Measurements from ENCODE around the gene HDAC10. TPM values are rescaled to one million over a fixed set of nuclear protein-coding genes. Genes with fewer than 3 reads are reported as not detected.

Gene HDAC10
- total RNA-seq, 2 experiments from 2014 or later: 37.3 to 42.3 TPM

- no peak for DNase-seq
- Mint-ChIP-seq H3K27ac (peak overlapping the region; percentile 25), H3K4me3 (peak overlapping the region; percentile 75), H3K4me1 (peaks cover 27% of the 10 kb centered on the region), H3K36me3 (peaks cover 15% of the 10 kb centered on the region), H3K9me3 (no peaks in the 10 kb centered on the region), H3K27me3 (no peaks in the 10 kb centered on the region)
Measured at GRCh38 chr22:50246242-50247175, 4.6 kb downstream of the HDAC10 start.

GRCh38 chr22:50245214-50246072 lies 5.6 kb downstream of the HDAC10 start:
- H3K27ac Mint-ChIP-seq: peak overlapping the region; percentile 97
- peak overlapping the region; percentile 99 for H3K4me3 Mint-ChIP-seq
- H3K27me3 Mint-ChIP-seq: no peaks in the 10 kb centered on the region
- DNase-seq: no peak
- H3K9me3 Mint-ChIP-seq: no peaks in the 10 kb centered on the region
- peaks cover 32% of the 10 kb centered on the region for H3K4me1 Mint-ChIP-seq
- peaks cover 15% of the 10 kb centered on the region for H3K36me3 Mint-ChIP-seq

- H3K27me3 Mint-ChIP-seq: no peaks in the 10 kb centered on the region
- H3K9me3 Mint-ChIP-seq: no peaks in the 10 kb centered on the region
- peak within 1 kb of the TSS; percentile 99 for H3K4me3 Mint-ChIP-seq
- peak; percentile 95 for DNase-seq
- peak within 1 kb of the TSS; percentile 97 for H3K27ac Mint-ChIP-seq
- H3K4me1 Mint-ChIP-seq: peaks cover 29% of the 10 kb centered on the region
- H3K36me3 Mint-ChIP-seq: peaks cover 15% of the 10 kb centered on the region
Measured at GRCh38 chr22:50244420-50245213, 6.4 kb downstream of the HDAC10 start, which contains the start of gene TUBGCP6. TUBGCP6 (minus strand) TSS chr22:50245023; CDS start chr22:50244459, 564 bp downstream.

- no peak for DNase-seq
- no peaks in the 10 kb centered on the region for H3K9me3 Mint-ChIP-seq
- peaks cover 15% of the 10 kb centered on the region for H3K36me3 Mint-ChIP-seq
- H3K4me1 Mint-ChIP-seq: peaks cover 29% of the 10 kb centered on the region
- H3K27ac Mint-ChIP-seq: peak overlapping the region; percentile 97
- H3K27me3 Mint-ChIP-seq: no peaks in the 10 kb centered on the region
- H3K4me3 Mint-ChIP-seq: peak overlapping the region; percentile 99
Measured at GRCh38 chr22:50243685-50244419, 7.2 kb downstream of the HDAC10 start.

GRCh38 chr22:50242406-50242949 lies 8.6 kb downstream of the HDAC10 start:
- Mint-ChIP-seq H3K9me3 (no peaks in the 10 kb centered on the region), H3K36me3 (peaks cover 12% of the 10 kb centered on the region), H3K27me3 (no peaks in the 10 kb centered on the region), H3K27ac (no peak overlapping the region), H3K4me1 (peaks cover 27% of the 10 kb centered on the region), H3K4me3 (peak overlapping the region; percentile 99)
- no peak for DNase-seq

GRCh38 chr22:50238755-50239154 lies 12.3 kb downstream of the HDAC10 start:
- Mint-ChIP-seq H3K27me3 (no peaks in the 10 kb centered on the region), H3K4me1 (peaks cover 28% of the 10 kb centered on the region), H3K9me3 (peaks cover 12% of the 10 kb centered on the region), H3K4me3 (no peak overlapping the region), H3K36me3 (peaks cover 18% of the 10 kb centered on the region), H3K27ac (no peak overlapping the region)
- no peak for DNase-seq

- Mint-ChIP-seq H3K27ac (no peak overlapping the region), H3K27me3 (no peaks in the 10 kb centered on the region), H3K4me1 (peaks cover 17% of the 10 kb centered on the region), H3K9me3 (peaks cover 12% of the 10 kb centered on the region), H3K4me3 (no peak overlapping the region), H3K36me3 (peaks cover 22% of the 10 kb centered on the region)
- DNase-seq: no peak
Measured at GRCh38 chr22:50236731-50237409, 14.2 kb downstream of the HDAC10 start.

- DNase-seq: no peak
- Mint-ChIP-seq H3K4me3 (no peak overlapping the region), H3K27me3 (no peaks in the 10 kb centered on the region), H3K9me3 (peaks cover 12% of the 10 kb centered on the region), H3K36me3 (peaks cover 22% of the 10 kb centered on the region), H3K4me1 (peaks cover 7% of the 10 kb centered on the region), H3K27ac (no peak overlapping the region)
Measured at GRCh38 chr22:50233223-50233622, 17.8 kb downstream of the HDAC10 start.

GRCh38 chr22:50232481-50233151 lies 18.4 kb downstream of the HDAC10 start:
- Mint-ChIP-seq H3K4me1 (peaks cover 7% of the 10 kb centered on the region), H3K27ac (no peak overlapping the region), H3K36me3 (peaks cover 22% of the 10 kb centered on the region)

GRCh38 chr22:50229370-50229769 lies 21.7 kb downstream of the HDAC10 start:
- peaks cover 4% of the 10 kb centered on the region for H3K9me3 Mint-ChIP-seq
- peaks cover 12% of the 10 kb centered on the region for H3K36me3 Mint-ChIP-seq
- H3K27me3 Mint-ChIP-seq: no peaks in the 10 kb centered on the region
- no peak overlapping the region for H3K27ac Mint-ChIP-seq
- no peak overlapping the region for H3K4me3 Mint-ChIP-seq
- peaks cover 3% of the 10 kb centered on the region for H3K4me1 Mint-ChIP-seq
- no peak for DNase-seq

More at GRCh38 chr22:50232481-50233151, 18.4 kb downstream of the HDAC10 start:
- peaks cover 12% of the 10 kb centered on the region for H3K9me3 Mint-ChIP-seq
- H3K27me3 Mint-ChIP-seq: no peaks in the 10 kb centered on the region
- H3K4me3 Mint-ChIP-seq: no peak overlapping the region
- DNase-seq: no peak

- Mint-ChIP-seq H3K4me1 (no peaks in the 10 kb centered on the region), H3K27ac (no peak overlapping the region), H3K4me3 (no peak overlapping the region), H3K36me3 (peaks cover 4% of the 10 kb centered on the region), H3K27me3 (no peaks in the 10 kb centered on the region), H3K9me3 (no peaks in the 10 kb centered on the region)
- DNase-seq: no peak
Measured at GRCh38 chr22:50228366-50228765, 22.7 kb downstream of the HDAC10 start.

GRCh38 chr22:50227579-50228215 lies 23.4 kb downstream of the HDAC10 start:
- Mint-ChIP-seq H3K27ac (no peak overlapping the region), H3K4me3 (no peak overlapping the region), H3K27me3 (no peaks in the 10 kb centered on the region), H3K9me3 (no peaks in the 10 kb centered on the region), H3K36me3 (peaks cover 3% of the 10 kb centered on the region), H3K4me1 (no peaks in the 10 kb centered on the region)
- DNase-seq: no peak

- H3K27ac Mint-ChIP-seq: no peak overlapping the region
- no peaks in the 10 kb centered on the region for H3K4me1 Mint-ChIP-seq
- no peak for DNase-seq
- peaks cover 3% of the 10 kb centered on the region for H3K36me3 Mint-ChIP-seq
- H3K4me3 Mint-ChIP-seq: no peak overlapping the region
- no peaks in the 10 kb centered on the region for H3K9me3 Mint-ChIP-seq
- no peaks in the 10 kb centered on the region for H3K27me3 Mint-ChIP-seq
Measured at GRCh38 chr22:50226875-50227165, 24.2 kb downstream of the HDAC10 start.
